Right forelimb (tissue), 1 donor: Measurements from ENCODE around the gene UBE3A.
"Not testable (repeated sequence)": the region's sequence is repeated elsewhere in the genome, so short reads cannot be mapped to it uniquely, and the experiment has no call there.

Source experiments
- DNase-seq: peaks from one replicate; pipeline ENCODE4 v3.0.0-alpha.2; 2018

Gene UBE3A

DNA sequence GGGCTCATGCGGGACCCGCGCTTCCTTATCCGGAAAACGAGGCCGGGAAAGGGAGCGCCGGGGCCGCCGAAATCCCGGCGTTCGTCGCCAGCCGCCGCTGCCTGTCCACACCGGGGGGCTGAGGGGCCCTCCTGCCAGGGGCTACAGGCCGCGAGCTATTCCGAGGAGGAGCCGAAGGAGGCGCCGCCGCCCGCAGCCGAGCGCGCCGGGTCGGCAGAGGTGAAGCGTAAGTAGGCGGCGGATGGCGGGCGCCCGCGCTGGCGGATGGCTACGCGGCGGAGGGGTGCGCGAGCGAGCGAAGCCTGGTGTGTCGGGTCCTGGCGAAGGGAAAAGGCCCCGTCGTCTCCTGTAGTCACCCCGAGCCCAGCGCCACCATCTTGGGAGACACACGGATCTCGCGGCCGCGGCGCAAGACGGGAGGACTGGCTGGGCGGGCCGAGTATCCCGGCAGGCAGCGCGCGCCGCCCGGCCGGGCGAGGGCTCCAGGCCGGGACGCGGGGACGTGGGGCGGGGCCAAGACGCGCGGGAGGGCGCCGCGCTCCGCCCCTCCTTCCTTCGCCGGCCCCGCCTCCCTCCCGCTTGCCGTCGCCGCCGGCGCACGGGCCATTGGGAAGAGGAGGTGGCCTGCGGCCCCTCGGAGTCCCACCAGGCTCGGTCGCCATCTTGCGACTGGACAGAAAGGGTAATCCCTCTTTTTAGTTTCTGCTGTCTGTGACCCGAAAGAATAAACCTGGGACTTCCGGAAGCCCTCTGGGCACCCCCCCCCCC, at the start of gene UBE3A:
Gene UBE3A, minus strand, starts transcription at position 424 of the 768 bp plus-strand sequence. CDS start 29,917 bp downstream, outside the sequence.
- peak; percentile 94 for DNase-seq

DNA sequence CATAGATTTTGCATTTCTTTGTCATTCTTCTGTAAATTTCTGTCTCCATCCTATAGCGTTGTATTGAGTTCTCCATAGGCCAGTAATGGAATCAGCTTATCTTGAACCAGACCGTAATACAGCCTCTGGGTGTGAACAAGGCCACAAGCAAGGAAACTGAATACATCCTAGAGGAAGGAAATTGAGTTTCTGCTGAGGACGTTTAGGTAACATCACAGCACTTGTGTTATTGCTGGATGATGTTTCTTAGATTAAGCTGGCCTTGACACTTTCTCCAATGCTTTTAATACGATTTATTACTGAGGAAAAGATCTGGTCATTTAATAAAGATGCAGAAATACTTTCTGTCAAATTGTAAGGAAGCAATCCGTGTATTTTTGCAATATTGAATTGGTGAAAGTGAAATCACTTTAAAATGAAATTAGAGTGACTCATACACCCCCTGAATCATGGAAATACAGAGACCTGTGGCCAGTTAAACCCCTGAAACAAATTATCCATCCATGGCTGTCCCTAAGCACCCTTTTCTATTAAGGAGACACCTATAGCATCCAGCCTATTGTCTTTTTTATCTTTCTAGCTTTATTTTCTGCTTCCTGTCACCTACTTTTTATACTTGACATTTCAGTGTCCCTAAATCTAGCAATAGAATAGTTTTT, 48.5 kb upstream of the UBE3A start:
- no peak for DNase-seq

DNA sequence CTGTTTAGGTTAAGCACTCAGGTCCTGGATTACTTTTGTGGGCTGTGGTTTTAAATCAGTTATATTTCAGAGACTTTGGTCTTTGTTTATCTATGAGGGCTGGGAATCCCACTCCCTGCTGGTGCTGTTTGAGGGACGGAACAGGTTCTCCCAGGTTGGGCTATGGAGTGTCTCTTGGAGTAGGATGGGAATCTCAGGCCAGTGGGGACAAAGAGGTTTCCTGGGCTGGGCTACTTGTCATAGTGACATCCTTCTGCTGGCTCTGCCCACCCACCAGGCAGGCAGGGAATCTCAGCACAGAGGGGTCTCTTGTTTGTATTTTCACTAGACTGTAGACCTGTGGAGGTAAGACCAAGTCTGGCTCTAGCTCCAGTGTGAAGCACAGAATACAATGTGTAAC, 47.2 kb upstream of the UBE3A start:
- no peak for DNase-seq

- no peak for DNase-seq
Observed at GRCh38 chr15:25481208-25481859, 42.5 kb upstream of the UBE3A start.

- DNase-seq = no peak
Observed at GRCh38 chr15:25478313-25478712, 39.5 kb upstream of the UBE3A start.

- DNase-seq = no peak
Observed at GRCh38 chr15:25477816-25478215, 39.0 kb upstream of the UBE3A start.

DNA sequence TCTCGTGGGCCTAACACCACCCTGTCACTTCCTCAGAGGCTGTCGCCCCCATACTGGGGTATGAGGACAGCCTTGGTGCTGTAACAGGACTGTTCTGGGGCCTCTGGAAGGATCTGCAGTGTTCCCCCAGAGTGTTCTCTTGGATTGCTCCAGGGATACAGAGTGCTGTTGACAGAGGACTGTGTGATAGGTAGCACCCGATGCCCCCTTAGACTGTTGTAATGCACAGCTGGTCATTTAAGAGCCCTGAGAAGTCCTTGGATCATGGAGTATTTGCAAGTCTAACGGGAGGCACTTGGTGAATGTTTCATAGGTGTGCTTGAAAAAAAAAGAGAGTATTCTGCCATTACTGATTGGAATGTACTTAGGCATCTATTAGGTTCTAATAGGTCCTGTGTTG, 35.4 kb upstream of the UBE3A start:
- no peak for DNase-seq

DNA sequence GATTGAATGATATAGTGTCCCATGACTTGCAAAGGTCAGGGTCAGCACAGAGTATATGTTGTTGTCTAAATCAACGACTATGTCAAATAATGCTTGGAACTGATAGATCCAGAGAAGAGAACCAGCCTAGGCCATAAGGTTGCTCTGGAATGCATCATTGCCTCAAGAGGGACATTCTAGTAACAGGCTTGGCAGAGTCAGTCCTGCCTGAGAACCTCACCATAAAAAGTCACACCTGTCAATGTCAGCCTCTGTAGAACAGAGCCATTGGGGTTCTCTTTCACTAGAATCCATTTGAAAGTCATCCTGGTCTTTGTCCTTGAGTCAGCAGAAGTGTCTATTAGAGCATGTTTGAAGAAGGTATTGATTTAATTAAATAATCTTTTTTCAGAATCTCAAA, 31.4 kb upstream of the UBE3A start:
- DNase-seq = no peak

DNA sequence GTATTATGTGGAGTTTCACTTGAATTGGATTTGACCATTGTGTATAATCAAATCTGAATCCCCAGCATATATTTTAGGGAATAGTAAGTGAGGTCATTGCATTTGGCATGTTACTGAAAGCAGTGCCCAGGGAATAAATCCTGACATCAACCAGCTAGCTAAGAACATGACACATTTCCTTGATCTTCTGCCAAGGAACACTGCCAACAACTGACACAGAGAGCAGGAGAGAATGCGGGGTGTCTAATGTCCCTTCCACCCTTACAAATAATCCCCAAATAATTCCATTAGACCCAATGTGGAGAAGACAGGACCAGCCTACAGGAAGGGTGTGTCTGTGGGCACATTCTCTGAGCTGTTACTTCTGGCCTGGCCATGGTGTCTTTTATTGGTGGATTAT, 30.6 kb upstream of the UBE3A start:
- DNase-seq = no peak

DNA sequence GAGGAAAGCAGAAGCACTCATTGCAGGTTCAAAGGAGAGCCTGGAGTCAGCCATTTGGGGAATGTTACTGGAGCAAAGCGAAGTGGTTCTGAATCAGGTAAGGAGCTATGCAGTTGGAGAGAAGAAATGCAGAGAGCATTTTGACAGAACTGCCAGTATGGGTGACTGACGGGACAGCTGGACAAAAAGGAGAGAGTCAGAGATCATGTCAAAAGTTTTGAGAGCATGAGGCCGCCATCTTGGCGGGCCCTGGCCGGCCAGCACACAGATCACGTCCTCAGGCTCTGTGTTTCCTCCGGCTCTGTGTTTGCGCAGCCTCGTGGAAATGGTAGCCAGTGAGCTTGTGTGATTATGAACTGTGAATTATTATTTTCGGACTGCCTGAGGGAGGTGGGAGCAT, 29.8 kb upstream of the UBE3A start:
- no peak for DNase-seq

DNA sequence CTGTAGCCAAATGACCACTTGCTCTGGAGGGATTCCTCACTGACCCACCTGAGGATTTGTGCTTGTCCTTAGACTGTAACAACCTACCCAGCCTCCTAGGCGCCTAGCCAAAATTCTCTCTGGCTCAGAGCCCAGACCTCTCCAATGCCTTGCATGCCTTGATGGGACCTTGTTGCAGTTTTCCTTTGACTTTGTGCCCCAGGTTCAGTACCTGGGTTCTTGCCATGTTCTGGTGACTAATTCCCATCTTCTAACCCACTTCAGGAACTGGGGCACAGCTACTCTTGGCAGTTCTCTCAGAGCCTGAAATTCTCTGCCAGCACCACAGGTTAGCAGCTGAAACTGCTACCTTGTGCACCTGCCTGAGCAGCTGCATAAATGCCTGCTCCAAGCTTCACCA, 27.0 kb upstream of the UBE3A start:
- no peak for DNase-seq

DNA sequence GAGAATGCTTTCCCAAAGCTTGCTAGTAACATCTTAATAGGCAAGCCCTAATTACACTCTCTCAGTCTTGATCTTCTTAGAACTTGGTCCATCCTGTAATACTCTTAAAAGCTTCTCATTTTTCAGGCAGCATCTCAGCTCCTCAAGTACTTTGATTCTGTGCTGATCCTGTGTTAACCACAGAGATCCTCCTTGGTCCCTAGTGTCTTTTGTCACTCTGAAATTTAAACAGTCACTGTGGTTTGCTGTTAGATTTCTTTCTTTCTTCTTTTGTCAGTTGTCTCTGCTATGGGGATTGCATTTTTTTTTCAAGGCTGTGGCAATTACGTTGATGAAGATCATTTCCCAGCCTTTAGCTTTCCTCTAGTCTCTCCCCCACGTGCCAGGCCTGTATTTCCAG, 26.0 kb upstream of the UBE3A start:
- no peak for DNase-seq

- no peak for DNase-seq
Observed at GRCh38 chr15:25464383-25464782, 25.6 kb upstream of the UBE3A start.

DNA sequence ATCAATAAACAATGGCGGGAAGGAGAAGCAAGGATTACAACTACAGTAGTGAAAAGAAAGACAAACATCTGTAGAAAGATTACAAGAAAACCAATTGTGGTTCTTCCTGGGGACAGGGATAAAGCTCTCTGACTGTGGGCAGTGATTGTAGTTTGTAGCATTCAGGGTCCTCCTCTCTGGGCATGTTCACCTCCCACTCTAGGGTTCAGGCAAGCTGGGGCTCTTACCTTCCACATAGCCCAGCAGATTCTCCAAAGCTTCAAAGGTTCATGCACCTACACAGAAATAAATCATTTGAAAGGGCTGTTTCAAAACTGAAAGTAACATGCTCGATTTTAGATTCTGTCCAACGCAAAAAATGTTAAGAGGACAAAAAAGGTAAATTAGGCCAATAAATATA, 17.4 kb upstream of the UBE3A start:
- DNase-seq = no peak

DNA sequence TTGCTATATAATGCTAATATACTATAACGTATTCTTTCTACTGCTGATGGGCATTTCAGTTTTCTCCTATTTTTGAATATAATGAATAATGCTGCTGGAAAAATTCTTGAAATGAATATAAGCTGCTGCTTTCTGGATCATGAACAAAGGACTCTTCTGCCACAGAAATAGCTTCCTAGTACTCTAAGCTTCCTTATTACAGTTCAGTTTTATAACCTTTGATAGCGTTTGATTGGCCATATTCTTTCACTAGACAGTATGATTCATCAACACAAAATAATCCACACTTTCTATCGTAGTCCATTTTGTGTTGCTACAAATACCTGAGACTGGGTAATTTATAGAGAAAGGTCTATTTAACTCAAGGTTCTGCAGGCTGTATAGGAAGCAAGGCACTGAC, 16.4 kb upstream of the UBE3A start:
- no peak for DNase-seq

DNA sequence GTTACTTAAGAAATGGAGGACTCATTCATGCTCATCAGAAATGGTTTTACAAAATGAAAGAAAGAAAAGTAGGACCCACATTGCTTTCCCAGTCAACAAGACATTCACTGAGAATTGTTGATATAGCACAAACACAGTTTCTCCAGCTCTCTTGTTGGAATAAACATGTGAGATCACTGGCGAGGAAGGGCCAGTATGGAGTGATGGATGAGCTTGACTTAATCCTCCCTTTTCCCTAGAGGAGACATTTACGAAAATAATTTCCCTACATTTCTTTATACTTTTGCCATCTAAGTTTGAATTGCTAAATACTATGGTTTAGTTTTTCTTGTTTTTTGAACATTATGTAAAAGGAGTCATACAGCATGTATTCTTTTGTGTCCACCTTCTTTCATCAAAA, 15.9 kb upstream of the UBE3A start:
- DNase-seq = no peak

DNA sequence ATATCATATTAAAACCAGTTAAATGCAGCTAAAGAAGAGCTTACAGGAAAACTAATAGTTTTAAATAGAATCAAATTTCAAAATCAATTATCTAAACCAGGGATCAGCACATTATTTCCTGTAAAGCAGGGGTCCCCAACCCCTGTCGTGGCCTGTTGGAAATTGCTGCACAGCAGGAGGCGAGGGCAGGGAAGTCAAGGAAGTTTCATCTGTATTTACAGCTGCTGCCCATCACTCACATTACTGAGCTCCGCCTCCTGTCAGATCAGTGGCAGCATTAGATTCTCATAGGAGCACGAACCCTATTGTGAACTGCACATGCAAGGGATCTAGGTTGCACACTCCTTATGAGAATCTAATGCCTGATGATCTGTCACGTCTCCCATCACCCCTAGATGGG, 14.4 kb upstream of the UBE3A start:
- DNase-seq = not testable (repeated sequence)

GRCh38 chr15:25451501-25451900, 12.7 kb upstream of the UBE3A start:
- no peak for DNase-seq

GRCh38 chr15:25450163-25450562, 11.3 kb upstream of the UBE3A start:
- no peak for DNase-seq

DNA sequence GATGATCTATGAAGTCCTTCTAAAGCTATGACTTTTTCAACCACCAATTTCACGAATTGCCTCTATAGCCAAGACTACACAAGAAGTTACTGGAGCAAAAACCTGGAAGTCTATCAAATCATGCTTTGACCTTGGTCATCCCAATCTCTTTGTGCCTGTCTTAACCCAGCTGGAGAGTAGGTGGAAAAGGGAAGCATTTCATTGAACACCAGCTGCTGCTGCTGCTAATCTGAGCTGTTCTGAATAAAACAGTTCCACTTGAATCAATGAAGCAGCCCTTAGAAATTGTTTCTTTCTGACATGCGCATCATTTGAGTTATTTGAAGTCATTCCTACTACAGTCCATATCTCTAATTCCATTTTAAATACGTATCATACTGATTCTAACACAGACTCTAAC, 7.3 kb upstream of the UBE3A start:
- no peak for DNase-seq

DNA sequence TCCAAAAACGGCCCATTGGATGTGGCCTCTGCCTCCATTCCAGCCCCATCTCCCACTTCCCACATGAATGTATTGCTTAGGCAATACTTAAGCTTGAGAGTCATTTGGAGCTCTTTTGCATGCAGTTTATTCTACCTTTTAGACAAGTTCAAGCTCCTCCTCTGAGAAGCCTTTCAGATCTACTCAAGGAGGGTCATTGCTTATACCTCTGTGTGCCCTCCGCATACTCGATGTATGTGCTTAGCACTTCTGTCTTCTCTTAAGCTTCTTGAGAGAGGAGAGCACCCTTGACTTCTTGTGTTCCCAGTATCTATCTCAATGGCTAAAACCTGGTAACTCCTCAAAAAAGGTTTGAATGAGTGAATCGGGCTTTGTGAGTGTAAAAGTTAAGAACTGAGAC, 6.6 kb upstream of the UBE3A start:
- DNase-seq = no peak

DNA sequence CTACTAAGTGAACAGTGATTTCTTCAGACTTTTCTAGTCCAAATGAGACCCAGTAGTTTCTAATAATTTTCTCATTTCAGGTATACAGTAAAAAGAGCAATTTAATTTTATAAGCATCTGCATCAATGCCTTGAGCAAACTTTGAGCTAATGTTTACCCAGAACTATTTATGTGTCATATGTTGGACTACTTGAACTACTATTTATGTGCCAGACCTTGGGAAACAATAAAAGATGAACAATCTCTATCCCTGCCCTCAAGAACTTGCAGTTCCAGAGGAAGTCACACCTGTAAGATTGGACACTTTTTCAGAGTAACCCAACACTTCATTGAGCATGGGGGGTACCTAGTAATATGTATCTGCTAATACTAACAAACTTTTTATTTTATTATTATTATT, 2.3 kb upstream of the UBE3A start:
- DNase-seq = no peak

- DNase-seq = no peak
Observed at GRCh38 chr15:25439369-25439836, 579 bp upstream of the UBE3A start.
